ENCODE results near the gene CREB3L4. TPM values are rescaled to one million over a fixed set of nuclear protein-coding genes. Genes with fewer than 3 reads are reported as not detected.

CREB3L4 gene
- total and polyA plus RNA-seq, 2 donors (not counting 3 experiments of a cell fraction or from before 2014, with no cell fraction given), result 8.1 to 12.1 TPM

DNA sequence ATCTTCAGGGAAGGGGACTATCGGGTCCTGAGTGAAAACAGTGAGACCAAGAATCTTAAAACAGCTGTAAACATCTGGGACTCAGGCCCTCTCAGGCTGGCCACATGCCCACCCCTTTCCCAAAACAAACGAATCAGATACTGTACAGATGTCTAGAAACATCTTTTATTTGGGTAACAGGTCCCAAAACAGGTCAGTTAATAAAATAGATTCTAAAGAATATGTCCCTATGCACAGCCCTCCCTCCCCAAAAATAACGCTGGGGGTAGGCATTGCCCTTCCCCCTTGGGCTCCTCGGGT lies 8.8 kb upstream of the CREB3L4 start:
- ChIA-PET POLR2A (interaction anchor here (0.9 kb wide), 1 partner anchor 12 kb away, joined by 5 read pairs; the partner anchor contains the start of gene DENND4B), CTCF (interaction anchor here (1.5 to 4.2 kb wide), 4 partner anchors 8 to 22 kb away, joined by 4 to 25 read pairs (median 7); partner anchors contain the start of genes CREB3L4, DENND4B and JTB)
- no peak overlapping the region for H3K27ac ChIP-seq (ENCODE audit: insufficient read depth, low read depth, low read length)
- no peaks in the 10 kb centered on the region for H3K27me3 ChIP-seq (ENCODE audit: control insufficient read depth in 2 of 2, insufficient read depth in 2 of 2, low read length in 2 of 2)
- TF ChIP-seq MYC (IDR thresholded peaks at IDR 0.05; ENCODE audit: low read depth, low read length) (no peak), POLR2A (IDR thresholded peaks at IDR 0.05; ENCODE audit: low read depth, low read length) (no peak), EZH2 (IDR thresholded peaks at IDR 0.05; ENCODE audit: borderline replicate concordance, low read depth, low read length, severe bottlenecking) (no peak), JUN (IDR thresholded peaks at IDR 0.05; ENCODE audit: borderline replicate concordance, insufficient read depth, insufficient read length, low read depth) (no peak), FOS (IDR thresholded peaks at IDR 0.05; ENCODE audit: borderline replicate concordance, insufficient read depth, low read length) (no peak), POLR2AphosphoS5 (IDR thresholded peaks at IDR 0.05; ENCODE audit: insufficient read depth, low read depth, low read length) (no peak)
- TF ChIP-seq, protein P1, sequence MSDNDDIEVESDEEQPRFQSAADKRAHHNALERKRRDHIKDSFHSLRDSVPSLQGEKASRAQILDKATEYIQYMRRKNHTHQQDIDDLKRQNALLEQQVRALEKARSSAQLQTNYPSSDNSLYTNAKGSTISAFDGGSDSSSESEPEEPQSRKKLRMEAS (IDR thresholded peaks at IDR 0.05; ENCODE audit: insufficient read depth, insufficient read length), result no peak
- TF ChIP-seq, protein P2, sequence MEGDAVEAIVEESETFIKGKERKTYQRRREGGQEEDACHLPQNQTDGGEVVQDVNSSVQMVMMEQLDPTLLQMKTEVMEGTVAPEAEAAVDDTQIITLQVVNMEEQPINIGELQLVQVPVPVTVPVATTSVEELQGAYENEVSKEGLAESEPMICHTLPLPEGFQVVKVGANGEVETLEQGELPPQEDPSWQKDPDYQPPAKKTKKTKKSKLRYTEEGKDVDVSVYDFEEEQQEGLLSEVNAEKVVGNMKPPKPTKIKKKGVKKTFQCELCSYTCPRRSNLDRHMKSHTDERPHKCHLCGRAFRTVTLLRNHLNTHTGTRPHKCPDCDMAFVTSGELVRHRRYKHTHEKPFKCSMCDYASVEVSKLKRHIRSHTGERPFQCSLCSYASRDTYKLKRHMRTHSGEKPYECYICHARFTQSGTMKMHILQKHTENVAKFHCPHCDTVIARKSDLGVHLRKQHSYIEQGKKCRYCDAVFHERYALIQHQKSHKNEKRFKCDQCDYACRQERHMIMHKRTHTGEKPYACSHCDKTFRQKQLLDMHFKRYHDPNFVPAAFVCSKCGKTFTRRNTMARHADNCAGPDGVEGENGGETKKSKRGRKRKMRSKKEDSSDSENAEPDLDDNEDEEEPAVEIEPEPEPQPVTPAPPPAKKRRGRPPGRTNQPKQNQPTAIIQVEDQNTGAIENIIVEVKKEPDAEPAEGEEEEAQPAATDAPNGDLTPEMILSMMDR (IDR thresholded peaks at IDR 0.05; ENCODE audit: extremely low read depth in 1 of 2, insufficient read depth in 1 of 2, low read depth in 1 of 2, low read length in 2 of 2), result no peak
- no peaks in the 10 kb centered on the region for H3K9me1 ChIP-seq (replicated peaks; ENCODE audit: control insufficient read depth, extremely low read depth, insufficient read depth, low read length)
- dilution Hi-C loops (cut with MboI; ENCODE audit: extremely low pct_ligation_motif_present, low sequenced_read_pairs), result no loop called here
- no peak for DNase-seq (ENCODE audit: low read depth, low spot score)
- peaks cover 38% of the 10 kb centered on the region for H3K4me1 ChIP-seq (ENCODE audit: control insufficient read depth, extremely low read depth, insufficient read depth, low read length)
- no peaks in the 10 kb centered on the region for H3K9me3 ChIP-seq (replicated peaks; ENCODE audit: control insufficient read depth, insufficient read depth, low read length)
- FAIRE-seq, result no peak
- no peak overlapping the region for H3K9ac ChIP-seq (replicated peaks; ENCODE audit: extremely low read depth, insufficient read depth, low read length)
- peak overlapping the region; percentile 47 for H2AFZ ChIP-seq (ENCODE audit: low read depth, low read length)
- peak overlapping the region; percentile 31 for H3K4me2 ChIP-seq (ENCODE audit: insufficient read depth, low read length)
- BruUV-seq (replicated peaks), result TSS peak; percentile 1
- peaks cover 0 to 15% of the 10 kb centered on the region in 2 experiments for H3K36me3 ChIP-seq (ENCODE audit: control insufficient read depth in 2 of 2, extremely low read depth in 1 of 2, insufficient read depth in 2 of 2, low read length in 2 of 2)
- peaks cover 45% of the 10 kb centered on the region for H3K79me2 ChIP-seq (ENCODE audit: control insufficient read depth, insufficient read depth, low read length)
- H3K4me3 ChIP-seq (replicated peaks in 1 of 3; ENCODE audit: insufficient read depth in 1 of 3, low read depth in 1 of 3, low read length in 3 of 3), result no peak overlapping the region
- intact Hi-C loops (cut with micrococcal nuclease), result loop anchor here (1.0 kb wide), 4 partner anchors 13 to 36 kb away; partner anchors contain the start of genes DENND4B and JTB
- no peaks in the 10 kb centered on the region for H4K20me1 ChIP-seq (replicated peaks; ENCODE audit: control insufficient read depth, extremely low read depth, insufficient read depth, low read length)

Data from endothelial cell of umbilical vein (primary cell).